ENCODE data around the gene TNMD. TPM values are rescaled to one million over a fixed set of nuclear protein-coding genes. Genes with fewer than 3 reads are reported as not detected.
"Not testable (repeated sequence)": the region's sequence is repeated elsewhere in the genome, so short reads cannot be mapped to it uniquely, and the experiment has no call there.

The TNMD gene
- 4.3 TPM for total RNA-seq
- 0.23 TPM for polyA plus RNA-seq

GRCh38 chrX:100584611-100585010, at the start of gene TNMD:
Gene TNMD, plus strand, starts transcription at chrX:100584936. Its CDS starts 83 bp downstream, at chrX:100585019.
- DNase-seq (ENCODE audit: extremely low spot score), result no peak
- no peaks in the 10 kb centered on the region for H3K36me3 ChIP-seq (ENCODE audit: insufficient read depth)
- no peak within 1 kb of the TSS for H3K27ac ChIP-seq (ENCODE audit: low read depth)
- H3K4me3 ChIP-seq (ENCODE audit: low read depth, low read length), result no peak within 1 kb of the TSS
- no peaks in the 10 kb centered on the region for H3K4me1 ChIP-seq (ENCODE audit: insufficient read depth)
- WGBS, result 64% methylated on average over 2 of the region's 2 CpGs

- H3K4me1 ChIP-seq (ENCODE audit: insufficient read depth); H3K4me3 ChIP-seq (ENCODE audit: low read depth, low read length); H3K27ac ChIP-seq (ENCODE audit: low read depth); DNase-seq (ENCODE audit: extremely low spot score); H3K36me3 ChIP-seq (ENCODE audit: insufficient read depth): not testable (repeated sequence)
- 92% methylated on average over 7 of the region's 7 CpGs for WGBS
Measured at GRCh38 chrX:100565534-100565933, 19.2 kb upstream of the TNMD start.

GRCh38 chrX:100586747-100587146, 2.0 kb downstream of the TNMD start:
- H3K36me3 ChIP-seq (ENCODE audit: insufficient read depth), result no peaks in the 10 kb centered on the region
- DNase-seq (ENCODE audit: extremely low spot score), result no peak
- H3K4me3 ChIP-seq (ENCODE audit: low read depth, low read length), result no peak overlapping the region
- no peak overlapping the region for H3K27ac ChIP-seq (ENCODE audit: low read depth)
- no peaks in the 10 kb centered on the region for H3K4me1 ChIP-seq (ENCODE audit: insufficient read depth)
- 68% methylated on average over 2 of the region's 2 CpGs for WGBS

GRCh38 chrX:100587861-100588260, 3.1 kb downstream of the TNMD start:
- DNase-seq (ENCODE audit: extremely low spot score), result no peak
- no peak overlapping the region for H3K27ac ChIP-seq (ENCODE audit: low read depth)
- H3K36me3 ChIP-seq (ENCODE audit: insufficient read depth), result no peaks in the 10 kb centered on the region
- H3K4me3 ChIP-seq (ENCODE audit: low read depth, low read length), result no peak overlapping the region
- no peaks in the 10 kb centered on the region for H3K4me1 ChIP-seq (ENCODE audit: insufficient read depth)
- 49% methylated on average over 2 of the region's 2 CpGs for WGBS

GRCh38 chrX:100591256-100592051, 6.7 kb downstream of the TNMD start:
- Histone ChIP-seq H3K36me3 (ENCODE audit: insufficient read depth) (no peaks in the 10 kb centered on the region), H3K4me1 (ENCODE audit: insufficient read depth) (no peaks in the 10 kb centered on the region), H3K4me3 (ENCODE audit: low read depth, low read length) (no peak overlapping the region), H3K27ac (ENCODE audit: low read depth) (no peak overlapping the region)
- WGBS, result 85% methylated on average over 5 of the region's 5 CpGs
- DNase-seq (ENCODE audit: extremely low spot score), result no peak

GRCh38 chrX:100593126-100593525, 8.4 kb downstream of the TNMD start:
- Histone ChIP-seq H3K36me3 (ENCODE audit: insufficient read depth) (no peaks in the 10 kb centered on the region), H3K4me1 (ENCODE audit: insufficient read depth) (no peaks in the 10 kb centered on the region), H3K27ac (ENCODE audit: low read depth) (no peak overlapping the region), H3K4me3 (ENCODE audit: low read depth, low read length) (no peak overlapping the region)
- WGBS, result 25% methylated on average over 2 of the region's 2 CpGs
- no peak for DNase-seq (ENCODE audit: extremely low spot score)

- H3K36me3 ChIP-seq (ENCODE audit: insufficient read depth), result no peaks in the 10 kb centered on the region
- no peak overlapping the region for H3K27ac ChIP-seq (ENCODE audit: low read depth)
Measured at GRCh38 chrX:100593581-100593980, 8.8 kb downstream of the TNMD start.

GRCh38 chrX:100596601-100597000, 11.9 kb downstream of the TNMD start:
- H3K27ac ChIP-seq (ENCODE audit: low read depth), result no peak overlapping the region
- no peaks in the 10 kb centered on the region for H3K4me1 ChIP-seq (ENCODE audit: insufficient read depth)
- WGBS, result 47% methylated on average over 2 of the region's 2 CpGs
- H3K4me3 ChIP-seq (ENCODE audit: low read depth, low read length), result no peak overlapping the region
- no peaks in the 10 kb centered on the region for H3K36me3 ChIP-seq (ENCODE audit: insufficient read depth)
- no peak for DNase-seq (ENCODE audit: extremely low spot score)

More at GRCh38 chrX:100593581-100593980, 8.8 kb downstream of the TNMD start:
- WGBS, result 24% methylated on average over 2 of the region's 2 CpGs
- no peak overlapping the region for H3K4me3 ChIP-seq (ENCODE audit: low read depth, low read length)
- DNase-seq (ENCODE audit: extremely low spot score), result no peak
- no peaks in the 10 kb centered on the region for H3K4me1 ChIP-seq (ENCODE audit: insufficient read depth)

- Histone ChIP-seq H3K4me3 (ENCODE audit: low read depth, low read length) (no peak overlapping the region), H3K36me3 (ENCODE audit: insufficient read depth) (no peaks in the 10 kb centered on the region), H3K27ac (ENCODE audit: low read depth) (no peak overlapping the region), H3K4me1 (ENCODE audit: insufficient read depth) (no peaks in the 10 kb centered on the region)
- no peak for DNase-seq (ENCODE audit: extremely low spot score)
- WGBS, result 66% methylated on average over 9 of the region's 9 CpGs
Measured at GRCh38 chrX:100599456-100599855, 14.7 kb downstream of the TNMD start.

GRCh38 chrX:100600340-100600739, 15.6 kb downstream of the TNMD start:
- H3K4me1 ChIP-seq (ENCODE audit: insufficient read depth), result no peaks in the 10 kb centered on the region
- H3K36me3 ChIP-seq (ENCODE audit: insufficient read depth), result no peaks in the 10 kb centered on the region
- no peak overlapping the region for H3K27ac ChIP-seq (ENCODE audit: low read depth)

GRCh38 chrX:100600758-100601157, 16.0 kb downstream of the TNMD start:
- Histone ChIP-seq H3K36me3 (ENCODE audit: insufficient read depth) (no peaks in the 10 kb centered on the region), H3K27ac (ENCODE audit: low read depth) (no peak overlapping the region), H3K4me3 (ENCODE audit: low read depth, low read length) (no peak overlapping the region), H3K4me1 (ENCODE audit: insufficient read depth) (no peaks in the 10 kb centered on the region)
- no peak for DNase-seq (ENCODE audit: extremely low spot score)
- 83% methylated on average over 1 of the region's 1 CpG for WGBS

More at GRCh38 chrX:100600340-100600739, 15.6 kb downstream of the TNMD start:
- no peak overlapping the region for H3K4me3 ChIP-seq (ENCODE audit: low read depth, low read length)
- DNase-seq (ENCODE audit: extremely low spot score), result no peak

- Histone ChIP-seq H3K4me3 (ENCODE audit: low read depth, low read length) (no peak overlapping the region), H3K27ac (ENCODE audit: low read depth) (no peak overlapping the region), H3K4me1 (ENCODE audit: insufficient read depth) (no peaks in the 10 kb centered on the region), H3K36me3 (ENCODE audit: insufficient read depth) (no peaks in the 10 kb centered on the region)
- no peak for DNase-seq (ENCODE audit: extremely low spot score)
- 67% methylated on average over 1 of the region's 1 CpG for WGBS
Measured at GRCh38 chrX:100606753-100607152, 22.0 kb downstream of the TNMD start.

GRCh38 chrX:100609591-100609990, 24.9 kb downstream of the TNMD start:
- no peaks in the 10 kb centered on the region for H3K4me1 ChIP-seq (ENCODE audit: insufficient read depth)
- WGBS, result 13% methylated on average over 1 of the region's 1 CpG
- DNase-seq (ENCODE audit: extremely low spot score), result no peak
- no peak overlapping the region for H3K4me3 ChIP-seq (ENCODE audit: low read depth, low read length)
- H3K27ac ChIP-seq (ENCODE audit: low read depth), result no peak overlapping the region
- H3K36me3 ChIP-seq (ENCODE audit: insufficient read depth), result no peaks in the 10 kb centered on the region

- Histone ChIP-seq H3K4me1 (ENCODE audit: insufficient read depth) (no peaks in the 10 kb centered on the region), H3K4me3 (ENCODE audit: low read depth, low read length) (no peak overlapping the region), H3K27ac (ENCODE audit: low read depth) (no peak overlapping the region), H3K36me3 (ENCODE audit: insufficient read depth) (no peaks in the 10 kb centered on the region)
- no peak for DNase-seq (ENCODE audit: extremely low spot score)
- WGBS, result 85% methylated on average over 5 of the region's 5 CpGs
Measured at GRCh38 chrX:100611951-100612350, 27.2 kb downstream of the TNMD start.

Data from urinary bladder (tissue), 4 donors.